Skeletal muscle tissue (tissue), 4 donors: ENCODE measurements around the gene RAP1A. TPM values are rescaled to one million over a fixed set of nuclear protein-coding genes. Genes with fewer than 3 reads are reported as not detected.
A peak's percentile ranks its signal among the peaks of the same experiment; 100 is the strongest.
"Not testable (repeated sequence)": the region's sequence is repeated elsewhere in the genome, so short reads cannot be mapped to it uniquely, and the experiment has no call there.

Experiments used
- H3K27ac ChIP-seq: one replicate; pipeline ENCODE4 v1.7.0; 2013; ENCODE audit warnings: mild to moderate bottlenecking, low read depth, low read length, inconsistent platforms
- H3K27me3 ChIP-seq, 3 donors: one replicate each; pipeline ENCODE4 v1.7.0; 2013; ENCODE audit warnings: low read length in 3 of 3; ENCODE audit not compliant: control insufficient read depth in 3 of 3, insufficient read depth in 3 of 3
- H3K36me3 ChIP-seq, 3 donors: one replicate each; pipeline ENCODE4 v1.7.0; 2013; ENCODE audit warnings: low read length in 3 of 3; ENCODE audit not compliant: control insufficient read depth in 3 of 3, insufficient read depth in 3 of 3
- H3K4me1 ChIP-seq, 3 donors: one replicate each; pipeline ENCODE4 v1.7.0; 2013; ENCODE audit warnings: low read length in 3 of 3, mild to moderate bottlenecking in 3 of 3; ENCODE audit not compliant: control insufficient read depth in 3 of 3, insufficient read depth in 3 of 3
- H3K4me3 ChIP-seq, 3 donors: one replicate each; pipeline ENCODE4 v1.7.0; 2013; ENCODE audit warnings: low read length in 3 of 3
- H3K9ac ChIP-seq, 3 donors: one replicate each; pipeline ENCODE4 v1.7.0; 2013; ENCODE audit warnings: low read length in 3 of 3, mild to moderate bottlenecking in 3 of 3, moderate library complexity in 2 of 3, low read depth in 1 of 3
- H3K9me3 ChIP-seq, 3 donors: one replicate each; pipeline ENCODE4 v1.7.0; 2013; ENCODE audit warnings: low read length in 3 of 3; ENCODE audit not compliant: control insufficient read depth in 3 of 3
- total RNA-seq: library from RNA; depleted of rRNA; stranded (reverse); fragments of >200 nt; gene quantifications from one replicate; pipeline ENCODE4 v1.2.3, GENCODE V29; 2014
- donor health status: Osteomylitis.

RAP1A gene
- total RNA-seq, 1 donor from 2014 or later: 16.7 TPM

GRCh38 chr1:111735858-111736544, 116.4 kb downstream of the RAP1A start:
- Histone ChIP-seq H3K4me1 (peaks cover 68 to 91% (median 85%) of the 10 kb centered on the region in 3 donors), H3K36me3 (no peaks in the 10 kb centered on the region), H3K27ac (peak overlapping the region; percentile 92), H3K9ac (peak overlapping the region in 1 of 3 donors; percentile 23), H3K9me3 (no peaks in the 10 kb centered on the region), H3K4me3 (no peak overlapping the region), H3K27me3 (no peaks in the 10 kb centered on the region)

- H3K9me3 ChIP-seq: no peaks in the 10 kb centered on the region
- H3K9ac ChIP-seq: peak overlapping the region in 2 of 3 donors; percentile 28 to 35
- H3K4me1 ChIP-seq: peaks cover 66 to 85% (median 78%) of the 10 kb centered on the region in 3 donors
- no peaks in the 10 kb centered on the region for H3K27me3 ChIP-seq
- no peaks in the 10 kb centered on the region for H3K36me3 ChIP-seq
- H3K27ac ChIP-seq: peak overlapping the region; percentile 92
- H3K4me3 ChIP-seq: peak overlapping the region in 2 of 3 donors; percentile 8 to 11
Measured at GRCh38 chr1:111736548-111737215, 117.1 kb downstream of the RAP1A start.

- H3K36me3 ChIP-seq: no peaks in the 10 kb centered on the region
- H3K27ac ChIP-seq: peak overlapping the region; percentile 92
- no peaks in the 10 kb centered on the region for H3K27me3 ChIP-seq
- H3K4me1 ChIP-seq: peaks cover 62 to 78% (median 72%) of the 10 kb centered on the region in 3 donors
- H3K9me3 ChIP-seq: no peaks in the 10 kb centered on the region
- peak overlapping the region; percentile 81 to 87 (median 82) for H3K4me3 ChIP-seq
- peak overlapping the region; percentile 85 to 87 (median 87) for H3K9ac ChIP-seq
Measured at GRCh38 chr1:111737216-111738132, 117.9 kb downstream of the RAP1A start.

GRCh38 chr1:111738133-111738435, 118.5 kb downstream of the RAP1A start:
- Histone ChIP-seq H3K4me3 (peak overlapping the region; percentile 81 to 87 (median 82)), H3K4me1 (peaks cover 57 to 72% (median 68%) of the 10 kb centered on the region in 3 donors), H3K36me3 (no peaks in the 10 kb centered on the region), H3K9me3 (no peaks in the 10 kb centered on the region), H3K9ac (peak overlapping the region; percentile 85 to 87 (median 87)), H3K27ac (peak overlapping the region; percentile 92), H3K27me3 (no peaks in the 10 kb centered on the region)

- Histone ChIP-seq H3K9ac (peak overlapping the region; percentile 85 to 87 (median 87)), H3K27me3 (no peaks in the 10 kb centered on the region), H3K4me3 (peak overlapping the region; percentile 81 to 87 (median 82)), H3K9me3 (no peaks in the 10 kb centered on the region), H3K36me3 (no peaks in the 10 kb centered on the region), H3K27ac (peak overlapping the region; percentile 92), H3K4me1 (peaks cover 57 to 70% (median 62%) of the 10 kb centered on the region in 3 donors)
Measured at GRCh38 chr1:111738436-111739193, 119.0 kb downstream of the RAP1A start.

- peaks cover 49 to 64% (median 55%) of the 10 kb centered on the region in 3 donors for H3K4me1 ChIP-seq
Measured at GRCh38 chr1:111739194-111739924, 119.8 kb downstream of the RAP1A start, which contains the start of gene INKA2. Gene INKA2, minus strand, starts transcription at chr1:111739395. Its CDS starts 153 bp downstream, at chr1:111739242.

GRCh38 chr1:111739925-111740765, 120.6 kb downstream of the RAP1A start:
- H3K27me3 ChIP-seq: no peaks in the 10 kb centered on the region
- no peaks in the 10 kb centered on the region for H3K9me3 ChIP-seq
- H3K9ac ChIP-seq: peak overlapping the region; percentile 73 to 87 (median 85)
- H3K36me3 ChIP-seq: no peaks in the 10 kb centered on the region
- peak overlapping the region; percentile 92 for H3K27ac ChIP-seq
- peaks cover 45 to 56% (median 47%) of the 10 kb centered on the region in 3 donors for H3K4me1 ChIP-seq
- peak overlapping the region; percentile 81 to 87 (median 82) for H3K4me3 ChIP-seq

More at GRCh38 chr1:111739194-111739924, 119.8 kb downstream of the RAP1A start, which contains the start of gene INKA2:
- Histone ChIP-seq H3K27me3 (no peaks in the 10 kb centered on the region), H3K9me3 (no peaks in the 10 kb centered on the region), H3K4me3 (peak within 1 kb of the TSS; percentile 81 to 87 (median 82)), H3K9ac (peak within 1 kb of the TSS; percentile 85 to 87 (median 87)), H3K36me3 (no peaks in the 10 kb centered on the region), H3K27ac (peak within 1 kb of the TSS; percentile 92)

- not testable (repeated sequence) for H3K4me3 ChIP-seq, H3K9me3 ChIP-seq, H3K27ac ChIP-seq, H3K9ac ChIP-seq, H3K27me3 ChIP-seq, H3K36me3 ChIP-seq
- peaks cover 33 to 45% (median 35%) of the 10 kb centered on the region in 3 donors for H3K4me1 ChIP-seq
Measured at GRCh38 chr1:111742292-111742691, 122.7 kb downstream of the RAP1A start.
